HepG2 (cell line): ENCODE results near the gene CNPY4. TPM values are rescaled to one million over a fixed set of nuclear protein-coding genes. Genes with fewer than 3 reads are reported as not detected.

Experiments
- ATAC-seq: fragments of 200-7000 bp; cut with Tn5 transposase; 3 replicates; pipeline ENCODE4 v1.9.1; 2020; ENCODE audit warnings: mild to moderate bottlenecking, moderate library complexity
- BruUV-seq: library from RNA; stranded (reverse); fragments of 400-500 nt; replicated peaks from 2 replicates; lab custom pipeline; 2021; lab: Mats Ljungman, UMichigan
- CTCF ChIA-PET: fragments of 300-600 bp; formaldehyde crosslinking; extraction: SDS; loops from one replicate; lab custom pipeline; 2021; ENCODE audit warnings: low total read pairs, inconsistent platforms, low intra/inter-chr PET ratio; lab: Yijun Ruan, JAX
- POLR2A ChIA-PET: fragments of 350-600 bp; sonication (Branson Sonifier 250); formaldehyde crosslinking; loops from one replicate; lab custom pipeline; 2020; ENCODE audit warnings: antibody characterized with exemption, inconsistent platforms; lab: Yijun Ruan, JAX
- DNase-seq: peaks from one replicate; pipeline ENCODE4 v3.0.0-alpha.2; 2015; ENCODE audit warnings: low spot score
- FAIRE-seq: peaks from 3 replicates; lab custom pipeline; 2011; peaks lifted over from hg19 to GRCh38; lab: Jason Lieb, UNC
- H2AFZ ChIP-seq: one replicate; pipeline ENCODE4 v1.6.1; 2011; ENCODE audit warnings: low read length, inconsistent platforms
- H3K27ac ChIP-seq: fragments of 300-600 bp; 3 replicates; pipeline ENCODE4 v1.8.0; 2011; ENCODE audit warnings: mixed run types, mild to moderate bottlenecking, mixed read lengths, low read length, inconsistent platforms; ENCODE audit not compliant: insufficient read depth; ENCODE audit errors: extremely low read length
- H3K27me3 ChIP-seq, 2 experiments: fragments of 200-600 bp in 1 of 2; 2 replicates in 1 of 2; 3 replicates in 1 of 2; pipeline versions ENCODE4 v1.6.0 to v1.8.0; 2011; ENCODE audit warnings: low read length in 2 of 2, mild to moderate bottlenecking in 2 of 2, moderate library complexity in 2 of 2, inconsistent platforms in 1 of 2; ENCODE audit not compliant: insufficient read depth in 2 of 2, control insufficient read depth in 1 of 2
- H3K36me3 ChIP-seq, 2 experiments: fragments of 200-600 bp in 1 of 2; replicated peaks in 1 of 2; 2 replicates in 1 of 2; 3 replicates in 1 of 2; pipeline versions ENCODE4 v1.5.1 to v1.8.0; 2011; ENCODE audit warnings: low read length in 2 of 2, inconsistent platforms in 1 of 2; ENCODE audit not compliant: insufficient read depth in 2 of 2, control insufficient read depth in 1 of 2
- H3K4me1 ChIP-seq: 2 replicates; pipeline ENCODE4 v1.5.1; 2012; ENCODE audit warnings: low read length, inconsistent platforms; ENCODE audit not compliant: insufficient read depth
- H3K4me2 ChIP-seq: 2 replicates; pipeline ENCODE4 v1.6.0; 2011; ENCODE audit warnings: low read depth, low read length, inconsistent platforms
- H3K4me3 ChIP-seq, 3 experiments: fragments of 200-600 bp in 1 of 3; sonication (generic), shearing (Covaris generic) in 1 of 3; replicated peaks in 1 of 3; 2 replicates each; pipeline ENCODE4 v1.5.1; 2011 to 2016; ENCODE audit warnings: low read length in 3 of 3, inconsistent platforms in 2 of 3, low read depth in 2 of 3, mild to moderate bottlenecking in 2 of 3, control low read depth in 1 of 3, mixed read lengths in 1 of 3; ENCODE audit not compliant: insufficient read depth in 1 of 3
- H3K79me2 ChIP-seq: one replicate; pipeline ENCODE4 v1.6.1; 2011; ENCODE audit warnings: low read length, inconsistent platforms; ENCODE audit not compliant: insufficient read depth
- H3K9ac ChIP-seq: 2 replicates; pipeline ENCODE4 v1.6.0; 2011; ENCODE audit warnings: mild to moderate bottlenecking, low read depth, low read length, inconsistent platforms; ENCODE audit not compliant: insufficient read depth
- H3K9me3 ChIP-seq: 2 replicates; pipeline ENCODE4 v1.5.1; 2012; ENCODE audit warnings: mild to moderate bottlenecking, low read length
- H4K20me1 ChIP-seq: 2 replicates; pipeline ENCODE4 v1.6.0; 2011; ENCODE audit warnings: inconsistent platforms, mild to moderate bottlenecking, low read length, moderate library complexity; ENCODE audit not compliant: insufficient read depth
- MTF2 ChIP-seq: sonication (generic); formaldehyde crosslinking; IDR thresholded peaks from 2 replicates; pipeline ENCODE4 v1.5.0; 2020; ENCODE audit warnings: missing genetic modification reagents, borderline replicate concordance
- NCOR1 ChIP-seq: fragments of 200-600 bp; sonication (generic); IDR thresholded peaks from 2 replicates; pipeline ENCODE4 v1.7.0; 2017; ENCODE audit warnings: antibody characterized with exemption, low read length, borderline replicate concordance
- NR2F2 ChIP-seq: IDR thresholded peaks from 2 replicates; pipeline ENCODE4 v1.6.1; 2012; ENCODE audit warnings: low read depth, inconsistent platforms, borderline replicate concordance
- POLR2AphosphoS5 ChIP-seq: IDR thresholded peaks from 2 replicates; pipeline ENCODE4 v1.6.1; 2012; ENCODE audit warnings: low read depth, low read length
- RELA ChIP-seq: sonication (generic); formaldehyde crosslinking; IDR thresholded peaks from 2 replicates; pipeline ENCODE4 v1.4.0; 2020; ENCODE audit warnings: missing genetic modification reagents
- SNAPC2 ChIP-seq: sonication (generic); formaldehyde crosslinking; IDR thresholded peaks from 2 replicates; pipeline ENCODE4 v1.8.1; 2022; ENCODE audit warnings: mild to moderate bottlenecking, missing genetic modification reagents
- SP5 ChIP-seq: IDR thresholded peaks from 2 replicates; pipeline ENCODE4 v1.6.1; 2016; ENCODE audit warnings: low read depth, borderline replicate concordance
- ZBED4 ChIP-seq: sonication (generic); formaldehyde crosslinking; IDR thresholded peaks from 2 replicates; pipeline ENCODE4 v1.4.0; 2020; ENCODE audit warnings: missing genetic modification reagents, borderline replicate concordance
- ZFP41 ChIP-seq: sonication (generic); formaldehyde crosslinking; IDR thresholded peaks from 2 replicates; pipeline ENCODE4 v1.4.0; 2020; ENCODE audit warnings: mild to moderate bottlenecking, missing genetic modification reagents, borderline replicate concordance
- ZNF552 ChIP-seq: sonication (generic); formaldehyde crosslinking; IDR thresholded peaks from 2 replicates; pipeline ENCODE4 v1.9.0; 2022; ENCODE audit warnings: missing genetic modification reagents, mild to moderate bottlenecking, borderline replicate concordance
- ZNF672 ChIP-seq: sonication (generic); formaldehyde crosslinking; IDR thresholded peaks from 2 replicates; pipeline ENCODE4 v1.8.1; 2022; ENCODE audit warnings: missing genetic modification reagents
- ZNF724P ChIP-seq: sonication (generic); formaldehyde crosslinking; IDR thresholded peaks from 2 replicates; pipeline ENCODE4 v1.8.0; 2022; ENCODE audit warnings: missing genetic modification reagents, borderline replicate concordance
- ZNF841 ChIP-seq: sonication (generic); formaldehyde crosslinking; IDR thresholded peaks from 2 replicates; pipeline ENCODE4 v1.8.1; 2023; ENCODE audit warnings: missing genetic modification reagents, borderline replicate concordance
- ZSCAN29 ChIP-seq: sonication (generic); formaldehyde crosslinking; conservative IDR thresholded peaks from 2 replicates; pipeline ENCODE4 v1.4.0; 2020; ENCODE audit warnings: mild to moderate bottlenecking, missing genetic modification reagents
- WGBS: methylation state at CpG from one replicate; pipeline ENCODE4 v1.1.6; 2017; ENCODE audit warnings: low lambda C conversion rate; 5-methylcytosine and 5-hydroxymethylcytosine counted together
- in situ Hi-C: cut with HindIII; loops from 2 replicates; pipeline ENCODE4 v1.10.0; 2017; ENCODE audit warnings: low pct_unique_long_range_greater_than_20kb; ENCODE audit not compliant: extremely low pct_ligation_motif_present
- intact Hi-C: fragments of 100-400 bp; cut with micrococcal nuclease; formaldehyde crosslinking; loops from one replicate; pipeline ENCODE4 v1.10.0; 2022; ENCODE audit not compliant: unreplicated experiment
- polyA plus RNA-seq, 8 experiments: library from polyadenylated mRNA; depleted of rRNA in 3 of 8; stranded (reverse) in 7 of 8; unstranded in 1 of 8; fragments of >200 nt; fragmentation: Illumina TruSeq in 4 of 8; extraction: Trizol in 4 of 8; gene quantifications; 2 replicates each; pipeline versions ENCODE4 v1.2.1 to v1.2.3, GENCODE V29; 2011 to 2016; ENCODE audit warnings: low read depth in 4 of 8, missing spikeins in 1 of 8, mixed read lengths in 1 of 8; ENCODE audit not compliant: insufficient read depth in 1 of 8
- total RNA-seq, 5 experiments: library from RNA; depleted of rRNA; stranded (reverse); fragments of >200 nt; fragmentation: Illumina TruSeq; extraction: Trizol; gene quantifications; 2 replicates each; pipeline ENCODE4 v1.2.3, GENCODE V29; 2016; ENCODE audit warnings: low read depth in 1 of 5
- TF ChIP-seq, protein P1 (sequence below): sonication (generic); formaldehyde crosslinking; IDR thresholded peaks from 2 replicates; pipeline ENCODE4 v1.4.0; 2020; ENCODE audit warnings: mild to moderate bottlenecking, missing genetic modification reagents
- TF ChIP-seq, protein P2 (sequence below): sonication (generic); formaldehyde crosslinking; IDR thresholded peaks from 2 replicates; pipeline ENCODE4 v1.8.1; 2022; ENCODE audit warnings: mild to moderate bottlenecking, missing genetic modification reagents
- TF ChIP-seq, protein P3 (sequence below): IDR thresholded peaks from 2 replicates; pipeline ENCODE4 v1.6.1; 2016; ENCODE audit warnings: mild to moderate bottlenecking

CNPY4 gene
- total and polyA plus RNA-seq, 2 of the 13 experiments (the other 11 are each of a cell fraction or from before 2014, with no cell fraction given) = 6.2 to 12.7 TPM

DNA sequence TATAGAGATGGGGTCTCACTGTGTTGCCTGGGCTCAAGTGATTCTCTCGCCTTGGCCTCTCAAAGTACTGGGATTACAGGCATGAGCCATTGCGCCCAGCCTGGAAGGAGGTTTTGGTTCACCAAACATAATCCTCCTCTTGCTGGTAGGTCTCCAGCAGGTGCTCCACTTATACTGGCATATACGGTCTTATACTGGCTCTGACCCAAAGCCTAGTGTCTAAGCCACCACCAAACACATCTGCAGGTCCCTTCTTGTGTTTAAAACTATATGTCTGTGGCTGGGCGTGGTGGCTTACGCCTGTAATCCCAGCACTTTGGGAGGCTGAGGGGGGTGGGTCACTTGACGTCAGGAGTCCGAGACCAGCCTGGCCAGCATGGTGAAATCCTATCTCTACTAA is 12.7 kb downstream of the CNPY4 start:
- Histone ChIP-seq H2AFZ (no peak overlapping the region), H3K9me3 (no peaks in the 10 kb centered on the region), H3K9ac (no peak overlapping the region), H3K36me3 (no peaks in the 10 kb centered on the region), H3K4me1 (peaks cover 31% of the 10 kb centered on the region), H3K27ac (no peak overlapping the region), H3K4me2 (no peak overlapping the region; the same call in 1 of the 2 replicates), H3K4me3 (no peak overlapping the region), H3K79me2 (no peaks in the 10 kb centered on the region), H3K27me3 (no peaks in the 10 kb centered on the region), H4K20me1 (no peaks in the 10 kb centered on the region)
- in situ Hi-C loops = loop anchor here (5.0 kb wide), 1 partner anchor 80 kb away; no protein-coding TSS in a partner anchor
- BruUV-seq = no TSS peak
- FAIRE-seq (no peak), DNase-seq (no peak), ATAC-seq (no peak)
- WGBS = 55% methylated on average over 7 of the region's 7 CpGs
- CTCF ChIA-PET = interaction anchor here (1.1 to 1.9 kb wide), 3 partner anchors 9 to 85 kb away, joined by 3 to 17 read pairs (median 3); no protein-coding TSS in a partner anchor
- intact Hi-C loops = loop anchor here (2.0 kb wide), 1 partner anchor 85 kb away; no protein-coding TSS in a partner anchor
- TF ChIP-seq ZSCAN29 (CRISPR knock-in tag) (no peak), ZNF672 (CRISPR knock-in tag) (no peak), RELA (CRISPR knock-in tag) (no peak), ZBED4 (CRISPR knock-in tag) (no peak), ZNF841 (CRISPR knock-in tag) (no peak), SP5 (CRISPR knock-in tag) (no peak), SNAPC2 (CRISPR knock-in tag) (no peak), NR2F2 (no peak), MTF2 (CRISPR knock-in tag) (no peak), ZNF552 (CRISPR knock-in tag) (no peak), ZFP41 (CRISPR knock-in tag) (no peak), ZNF724P (CRISPR knock-in tag) (no peak), POLR2AphosphoS5 (no peak), NCOR1 (no peak)
- TF ChIP-seq, protein P1, sequence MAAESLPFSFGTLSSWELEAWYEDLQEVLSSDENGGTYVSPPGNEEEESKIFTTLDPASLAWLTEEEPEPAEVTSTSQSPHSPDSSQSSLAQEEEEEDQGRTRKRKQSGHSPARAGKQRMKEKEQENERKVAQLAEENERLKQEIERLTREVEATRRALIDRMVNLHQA (CRISPR knock-in tag) = no peak
- TF ChIP-seq, protein P2, sequence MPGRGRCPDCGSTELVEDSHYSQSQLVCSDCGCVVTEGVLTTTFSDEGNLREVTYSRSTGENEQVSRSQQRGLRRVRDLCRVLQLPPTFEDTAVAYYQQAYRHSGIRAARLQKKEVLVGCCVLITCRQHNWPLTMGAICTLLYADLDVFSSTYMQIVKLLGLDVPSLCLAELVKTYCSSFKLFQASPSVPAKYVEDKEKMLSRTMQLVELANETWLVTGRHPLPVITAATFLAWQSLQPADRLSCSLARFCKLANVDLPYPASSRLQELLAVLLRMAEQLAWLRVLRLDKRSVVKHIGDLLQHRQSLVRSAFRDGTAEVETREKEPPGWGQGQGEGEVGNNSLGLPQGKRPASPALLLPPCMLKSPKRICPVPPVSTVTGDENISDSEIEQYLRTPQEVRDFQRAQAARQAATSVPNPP = no peak
- TF ChIP-seq, protein P3, sequence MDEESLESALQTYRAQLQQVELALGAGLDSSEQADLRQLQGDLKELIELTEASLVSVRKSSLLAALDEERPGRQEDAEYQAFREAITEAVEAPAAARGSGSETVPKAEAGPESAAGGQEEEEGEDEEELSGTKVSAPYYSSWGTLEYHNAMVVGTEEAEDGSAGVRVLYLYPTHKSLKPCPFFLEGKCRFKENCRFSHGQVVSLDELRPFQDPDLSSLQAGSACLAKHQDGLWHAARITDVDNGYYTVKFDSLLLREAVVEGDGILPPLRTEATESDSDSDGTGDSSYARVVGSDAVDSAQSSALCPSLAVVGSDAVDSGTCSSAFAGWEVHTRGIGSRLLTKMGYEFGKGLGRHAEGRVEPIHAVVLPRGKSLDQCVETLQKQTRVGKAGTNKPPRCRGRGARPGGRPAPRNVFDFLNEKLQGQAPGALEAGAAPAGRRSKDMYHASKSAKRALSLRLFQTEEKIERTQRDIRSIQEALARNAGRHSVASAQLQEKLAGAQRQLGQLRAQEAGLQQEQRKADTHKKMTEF (CRISPR knock-in tag) = no peak
- POLR2A ChIA-PET = interaction anchor here (1.0 to 1.7 kb wide), 3 partner anchors 17 to 85 kb away, joined by 3 to 6 read pairs (median 4); partner anchors contain the start of genes AP4M1 and LAMTOR4
